SH-SY5Y (cell line): ENCODE results near the gene RRP8.

Source experiments
- GATA2 ChIP-seq: IDR thresholded peaks from 2 replicates; pipeline ENCODE4 v1.6.1; 2011; ENCODE audit warnings: mild to moderate bottlenecking, low read depth, low read length
- GATA3 ChIP-seq: IDR thresholded peaks from 2 replicates; pipeline ENCODE4 v1.6.1; 2011; ENCODE audit warnings: low read depth, mild to moderate bottlenecking, low read length, moderate library complexity

DNA sequence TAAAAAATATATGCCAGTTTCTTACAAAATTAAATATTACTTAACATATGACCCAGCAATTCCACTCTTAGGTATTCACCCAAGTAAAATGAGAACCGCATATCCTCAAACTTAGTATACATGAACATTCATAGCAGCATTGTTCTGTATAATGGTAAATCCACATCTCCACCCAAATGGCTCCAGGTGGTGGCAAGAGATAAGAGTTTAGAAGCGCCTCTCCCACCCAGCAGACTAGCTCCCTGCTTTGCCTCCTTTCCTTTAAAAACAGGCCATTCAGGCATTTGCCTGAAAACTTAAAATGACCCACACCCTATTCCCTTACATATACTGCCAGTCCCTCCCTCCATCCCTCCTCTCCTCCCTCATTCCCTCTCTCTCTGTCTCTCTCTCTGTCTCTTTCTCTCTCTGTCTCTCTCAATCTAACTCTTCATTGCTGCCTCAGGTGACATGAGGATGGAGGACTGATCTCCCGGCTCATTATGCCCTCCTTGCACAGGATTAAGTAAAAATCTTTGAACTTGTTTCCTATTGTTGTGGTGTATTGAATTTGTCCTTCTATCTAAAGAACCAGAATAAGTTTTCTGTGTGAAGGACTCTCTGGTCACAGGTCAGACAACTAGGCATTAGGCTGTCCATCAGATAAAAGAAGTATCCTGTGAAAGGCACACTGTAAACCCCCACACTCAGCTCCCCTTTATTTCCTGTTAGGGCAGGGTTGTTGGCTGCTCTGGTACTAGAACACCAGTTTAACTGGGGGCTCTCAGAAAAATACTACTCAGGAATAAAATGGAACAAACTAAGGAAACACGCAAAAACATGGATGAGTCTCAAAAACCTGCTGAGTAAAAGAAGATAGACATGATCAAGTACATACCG, 48.3 kb downstream of the RRP8 start:
- TF ChIP-seq GATA2 (no peak), GATA3 (no peak)
